ENCODE results near the gene VANGL1.

The VANGL1 gene

DNA sequence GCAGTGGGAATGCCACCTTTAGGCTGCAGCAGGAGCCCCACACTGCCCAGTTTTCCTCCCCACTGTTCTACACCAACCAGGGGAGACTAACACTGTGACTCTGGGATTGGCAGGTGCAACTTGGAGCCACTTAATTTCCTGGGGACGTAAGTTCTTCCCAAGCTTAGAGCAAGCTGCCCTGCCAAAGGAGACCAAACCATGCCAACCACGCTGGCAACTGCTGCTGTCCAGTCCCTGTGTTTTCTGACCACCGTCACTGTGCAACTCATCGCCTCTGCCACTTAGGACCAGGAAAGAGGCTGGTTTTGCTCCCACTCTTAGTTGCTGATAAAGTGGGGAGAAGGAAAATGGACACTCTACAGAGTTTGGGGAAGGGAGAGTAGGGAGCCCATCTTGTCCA, 50.5 kb downstream of the VANGL1 start:
- H3K4me3 ChIP-seq (IDR thresholded peaks at IDR 0.05; ENCODE audit: insufficient read depth, low read depth, low read length), result no peak overlapping the region
- TF ChIP-seq, protein P1, sequence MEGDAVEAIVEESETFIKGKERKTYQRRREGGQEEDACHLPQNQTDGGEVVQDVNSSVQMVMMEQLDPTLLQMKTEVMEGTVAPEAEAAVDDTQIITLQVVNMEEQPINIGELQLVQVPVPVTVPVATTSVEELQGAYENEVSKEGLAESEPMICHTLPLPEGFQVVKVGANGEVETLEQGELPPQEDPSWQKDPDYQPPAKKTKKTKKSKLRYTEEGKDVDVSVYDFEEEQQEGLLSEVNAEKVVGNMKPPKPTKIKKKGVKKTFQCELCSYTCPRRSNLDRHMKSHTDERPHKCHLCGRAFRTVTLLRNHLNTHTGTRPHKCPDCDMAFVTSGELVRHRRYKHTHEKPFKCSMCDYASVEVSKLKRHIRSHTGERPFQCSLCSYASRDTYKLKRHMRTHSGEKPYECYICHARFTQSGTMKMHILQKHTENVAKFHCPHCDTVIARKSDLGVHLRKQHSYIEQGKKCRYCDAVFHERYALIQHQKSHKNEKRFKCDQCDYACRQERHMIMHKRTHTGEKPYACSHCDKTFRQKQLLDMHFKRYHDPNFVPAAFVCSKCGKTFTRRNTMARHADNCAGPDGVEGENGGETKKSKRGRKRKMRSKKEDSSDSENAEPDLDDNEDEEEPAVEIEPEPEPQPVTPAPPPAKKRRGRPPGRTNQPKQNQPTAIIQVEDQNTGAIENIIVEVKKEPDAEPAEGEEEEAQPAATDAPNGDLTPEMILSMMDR (conservative IDR thresholded peaks at IDR 0.05; ENCODE audit: low read depth, low read length), result no peak
- H3K27me3 ChIP-seq (ENCODE audit: insufficient read depth, low read depth), result no peaks in the 10 kb centered on the region
- H3K9ac ChIP-seq, result no peak overlapping the region
- no peak overlapping the region for H3K4me2 ChIP-seq
- no peaks in the 10 kb centered on the region for H3K36me3 ChIP-seq (ENCODE audit: insufficient read depth)
- H3K27ac ChIP-seq, result no peak overlapping the region
- H3K4me1 ChIP-seq (ENCODE audit: low read depth, poor library complexity, severe bottlenecking), result no peaks in the 10 kb centered on the region
- H3K79me2 ChIP-seq (ENCODE audit: insufficient read depth, low read depth), result no peaks in the 10 kb centered on the region
- no peak overlapping the region for H2AFZ ChIP-seq (ENCODE audit: low read depth)
- H4K20me1 ChIP-seq (ENCODE audit: insufficient read depth), result no peaks in the 10 kb centered on the region

DNA sequence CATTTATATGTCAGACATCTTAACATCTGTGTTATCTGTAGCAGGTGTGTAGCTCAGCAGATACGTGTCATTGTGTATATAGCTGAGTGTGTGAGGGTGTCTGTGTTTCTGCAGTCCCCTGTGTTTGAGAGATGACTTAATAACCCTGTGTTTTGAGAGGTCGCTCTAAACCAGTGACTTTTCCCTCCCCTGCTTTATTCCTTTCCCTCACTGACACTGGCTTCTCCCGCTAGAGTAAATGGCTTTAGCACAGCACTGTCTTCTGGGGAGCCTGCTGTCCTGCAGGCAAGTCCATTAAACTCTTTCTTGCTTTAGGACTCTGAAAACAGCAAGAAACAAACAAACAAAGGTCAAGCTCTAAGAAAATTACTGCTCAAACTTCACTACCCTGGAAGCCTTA, 53.0 kb downstream of the VANGL1 start:
- no peaks in the 10 kb centered on the region for H3K27me3 ChIP-seq (ENCODE audit: insufficient read depth, low read depth)
- H3K4me2 ChIP-seq, result no peak overlapping the region
- H3K79me2 ChIP-seq (ENCODE audit: insufficient read depth, low read depth), result no peaks in the 10 kb centered on the region
- H3K4me1 ChIP-seq (ENCODE audit: low read depth, poor library complexity, severe bottlenecking), result no peaks in the 10 kb centered on the region
- no peaks in the 10 kb centered on the region for H3K36me3 ChIP-seq (ENCODE audit: insufficient read depth)
- no peaks in the 10 kb centered on the region for H4K20me1 ChIP-seq (ENCODE audit: insufficient read depth)
- H3K9ac ChIP-seq, result no peak overlapping the region
- TF ChIP-seq, protein P1 (conservative IDR thresholded peaks at IDR 0.05; ENCODE audit: low read depth, low read length), result no peak
- no peak overlapping the region for H3K27ac ChIP-seq
- no peak overlapping the region for H3K4me3 ChIP-seq (IDR thresholded peaks at IDR 0.05; ENCODE audit: insufficient read depth, low read depth, low read length)
- no peak overlapping the region for H2AFZ ChIP-seq (ENCODE audit: low read depth)

DNA sequence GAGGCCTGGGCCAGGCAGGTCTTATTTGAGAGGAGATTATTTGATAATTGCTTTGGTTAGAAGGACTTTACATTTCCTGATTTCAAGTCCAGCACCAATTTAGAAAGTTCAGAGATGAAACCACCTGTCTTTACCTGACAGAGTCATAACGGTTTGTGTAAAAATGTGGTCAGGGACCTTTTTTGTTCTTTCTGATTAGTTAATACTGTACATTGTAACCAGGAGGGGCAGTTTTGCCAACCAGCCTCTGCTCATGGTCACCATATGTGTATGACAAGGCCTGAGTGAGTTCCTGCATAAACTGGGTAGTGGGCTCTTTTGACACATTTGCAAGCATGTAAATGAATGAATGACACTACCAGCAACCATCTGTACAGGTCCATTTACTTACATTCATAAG, 55.8 kb downstream of the VANGL1 start:
- no peak overlapping the region for H3K27ac ChIP-seq
- no peaks in the 10 kb centered on the region for H4K20me1 ChIP-seq (ENCODE audit: insufficient read depth)
- H3K4me2 ChIP-seq, result no peak overlapping the region
- no peak overlapping the region for H2AFZ ChIP-seq (ENCODE audit: low read depth)
- no peaks in the 10 kb centered on the region for H3K27me3 ChIP-seq (ENCODE audit: insufficient read depth, low read depth)
- no peaks in the 10 kb centered on the region for H3K36me3 ChIP-seq (ENCODE audit: insufficient read depth)
- H3K4me3 ChIP-seq (IDR thresholded peaks at IDR 0.05; ENCODE audit: insufficient read depth, low read depth, low read length), result no peak overlapping the region
- H3K4me1 ChIP-seq (ENCODE audit: low read depth, poor library complexity, severe bottlenecking), result no peaks in the 10 kb centered on the region
- no peaks in the 10 kb centered on the region for H3K79me2 ChIP-seq (ENCODE audit: insufficient read depth, low read depth)
- TF ChIP-seq, protein P1 (conservative IDR thresholded peaks at IDR 0.05; ENCODE audit: low read depth, low read length), result no peak
- H3K9ac ChIP-seq, result no peak overlapping the region

DNA sequence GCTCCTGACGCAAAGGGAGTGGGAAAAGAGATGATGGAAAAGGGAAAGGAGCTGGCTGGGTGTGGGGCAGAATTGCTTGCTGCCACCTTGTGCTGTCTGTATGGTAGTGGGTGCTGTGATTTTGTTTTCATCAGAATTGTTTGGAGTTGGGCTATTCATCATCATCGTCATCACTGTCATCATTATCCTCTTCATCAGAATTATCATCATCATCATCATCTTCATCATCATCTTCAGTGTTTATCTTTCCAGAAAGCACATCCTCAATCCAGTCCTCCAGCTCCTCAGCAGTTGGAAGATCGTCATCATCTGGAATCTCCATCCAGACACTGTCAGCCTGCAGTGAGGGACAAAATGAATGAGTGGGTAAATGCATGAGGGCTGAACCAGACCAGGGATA, 59.3 kb downstream of the VANGL1 start:
- H3K4me3 ChIP-seq (IDR thresholded peaks at IDR 0.05; ENCODE audit: insufficient read depth, low read depth, low read length), result no peak overlapping the region
- no peak overlapping the region for H3K4me2 ChIP-seq
- H3K27me3 ChIP-seq (ENCODE audit: insufficient read depth, low read depth), result no peaks in the 10 kb centered on the region
- H3K27ac ChIP-seq, result no peak overlapping the region
- no peak overlapping the region for H3K9ac ChIP-seq
- H3K4me1 ChIP-seq (ENCODE audit: low read depth, poor library complexity, severe bottlenecking), result no peaks in the 10 kb centered on the region
- TF ChIP-seq, protein P1 (conservative IDR thresholded peaks at IDR 0.05; ENCODE audit: low read depth, low read length), result no peak
- no peak overlapping the region for H2AFZ ChIP-seq (ENCODE audit: low read depth)
- no peaks in the 10 kb centered on the region for H3K36me3 ChIP-seq (ENCODE audit: insufficient read depth)
- no peaks in the 10 kb centered on the region for H3K79me2 ChIP-seq (ENCODE audit: insufficient read depth, low read depth)
- H4K20me1 ChIP-seq (ENCODE audit: insufficient read depth), result no peaks in the 10 kb centered on the region

DNA sequence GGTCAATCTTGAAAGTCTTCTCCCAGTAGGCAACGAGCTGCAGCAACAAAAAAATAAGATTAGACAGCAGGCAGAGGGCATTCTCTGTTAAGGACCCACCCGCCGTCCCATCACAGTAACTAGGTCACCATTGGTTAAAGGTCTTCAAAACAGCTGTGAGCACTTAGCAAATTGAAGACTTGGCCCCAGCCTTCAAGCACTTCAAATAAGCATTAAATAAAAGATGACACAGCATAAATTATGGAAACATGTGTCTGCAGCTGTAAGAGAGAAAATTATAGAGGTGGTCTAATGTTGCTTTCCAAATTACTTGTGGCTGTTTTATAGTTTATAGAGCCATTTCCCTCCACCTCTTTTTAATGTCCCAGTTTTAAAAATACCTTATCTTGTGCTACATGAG, 61.2 kb downstream of the VANGL1 start:
- Histone ChIP-seq H2AFZ (ENCODE audit: low read depth) (no peak overlapping the region), H3K4me1 (ENCODE audit: low read depth, poor library complexity, severe bottlenecking) (no peaks in the 10 kb centered on the region)

More for the DNA sequence above, 61.2 kb downstream of the VANGL1 start:
- no peak overlapping the region for H3K4me2 ChIP-seq
- no peaks in the 10 kb centered on the region for H3K27me3 ChIP-seq (ENCODE audit: insufficient read depth, low read depth)
- H4K20me1 ChIP-seq (ENCODE audit: insufficient read depth), result no peaks in the 10 kb centered on the region
- H3K36me3 ChIP-seq (ENCODE audit: insufficient read depth), result no peaks in the 10 kb centered on the region
- H3K4me3 ChIP-seq (IDR thresholded peaks at IDR 0.05; ENCODE audit: insufficient read depth, low read depth, low read length), result no peak overlapping the region
- TF ChIP-seq, protein P1 (conservative IDR thresholded peaks at IDR 0.05; ENCODE audit: low read depth, low read length), result no peak
- no peaks in the 10 kb centered on the region for H3K79me2 ChIP-seq (ENCODE audit: insufficient read depth, low read depth)
- H3K9ac ChIP-seq, result no peak overlapping the region
- no peak overlapping the region for H3K27ac ChIP-seq
